GM12878 (cell line): Measurements from ENCODE around the gene JAKMIP1. TPM values are rescaled to one million over a fixed set of nuclear protein-coding genes. Genes with fewer than 3 reads are reported as not detected.

Source experiments
- ATAC-seq: fragments of 200-7000 bp; cut with Tn5 transposase; 3 replicates; pipeline ENCODE4 v1.9.1; 2020; ENCODE audit warnings: mild to moderate bottlenecking, moderate library complexity
- BruUV-seq: library from RNA; stranded (reverse); fragments of 400-500 nt; replicated peaks from 2 replicates; lab custom pipeline; 2021; lab: Mats Ljungman, UMichigan
- CTCF ChIA-PET: fragments of 300-600 bp; sonication (Branson Sonifier 250); formaldehyde crosslinking; extraction: SDS; loops from one replicate; lab custom pipeline; 2021; ENCODE audit warnings: inconsistent platforms; lab: Yijun Ruan, JAX
- POLR2A ChIA-PET: fragments of 350-600 bp; formaldehyde crosslinking; extraction: SDS; loops from one replicate; lab custom pipeline; 2021; ENCODE audit warnings: inconsistent platforms; lab: Charles Lee
- RAD21 ChIA-PET: fragments of 300-600 bp; sonication (Branson Sonifier 250); formaldehyde crosslinking; loops from one replicate; lab custom pipeline; 2023; ENCODE audit warnings: antibody characterized with exemption; ENCODE audit not compliant: unreplicated experiment; lab: Charles Lee
- SMC1A ChIA-PET: fragments of 300-600 bp; sonication (Branson Sonifier 250); formaldehyde crosslinking; loops from one replicate; lab custom pipeline; 2023; ENCODE audit not compliant: unreplicated experiment, uncharacterized antibody; lab: Charles Lee
- DNase-seq: peaks from one replicate; pipeline ENCODE4 v3.0.0-alpha.2; 2011; ENCODE audit warnings: low read depth, low spot score
- FAIRE-seq: peaks from 3 replicates; lab custom pipeline; 2011; peaks lifted over from hg19 to GRCh38; lab: Jason Lieb, UNC
- H2AFZ ChIP-seq: 2 replicates; pipeline ENCODE4 v1.6.0; 2011; ENCODE audit warnings: low read depth, low read length, control low read depth; ENCODE audit not compliant: control insufficient read depth
- H3K27ac ChIP-seq: 2 replicates; pipeline ENCODE4 v1.5.1; 2011; ENCODE audit warnings: control low read depth; ENCODE audit not compliant: control insufficient read depth, insufficient read depth
- H3K27me3 ChIP-seq, 2 experiments: replicated peaks in 1 of 2; 2 replicates each; pipeline versions ENCODE4 v1.6.0 to v1.6.1; 2011; ENCODE audit warnings: low read length in 1 of 2; ENCODE audit not compliant: control insufficient read depth in 2 of 2, insufficient read depth in 2 of 2
- H3K36me3 ChIP-seq, 2 experiments: 2 replicates each; pipeline ENCODE4 v1.5.1; 2011; ENCODE audit warnings: low read length in 1 of 2; ENCODE audit not compliant: control insufficient read depth in 2 of 2, insufficient read depth in 2 of 2
- H3K4me1 ChIP-seq: 2 replicates; pipeline ENCODE4 v1.6.1; 2011; ENCODE audit warnings: mild to moderate bottlenecking, low read length, moderate library complexity, mixed read lengths; ENCODE audit not compliant: control insufficient read depth, insufficient read depth
- H3K4me2 ChIP-seq: 2 replicates; pipeline ENCODE4 v1.6.0; 2011; ENCODE audit warnings: control low read depth; ENCODE audit not compliant: control insufficient read depth, insufficient read depth
- H3K4me3 ChIP-seq: fragments of 200-600 bp; sonication (generic); 2 replicates; pipeline ENCODE4 v1.5.1; 2016
- H3K79me2 ChIP-seq: 2 replicates; pipeline ENCODE4 v1.6.0; 2011; ENCODE audit warnings: low read length; ENCODE audit not compliant: control insufficient read depth, insufficient read depth
- H3K9ac ChIP-seq: 2 replicates; pipeline ENCODE4 v1.8.0; 2011; ENCODE audit warnings: low read length, control low read depth, mixed read lengths; ENCODE audit not compliant: control insufficient read depth, insufficient read depth
- H3K9me3 ChIP-seq: replicated peaks from 3 replicates; pipeline ENCODE4 v1.5.1; 2011; ENCODE audit warnings: mild to moderate bottlenecking, low read length; ENCODE audit not compliant: control insufficient read depth, insufficient read depth
- H4K20me1 ChIP-seq: 2 replicates; pipeline ENCODE4 v1.6.0; 2011; ENCODE audit not compliant: control insufficient read depth, insufficient read depth
- FOS ChIP-seq: IDR thresholded peaks from 3 replicates; pipeline ENCODE4 v1.6.1; 2011; ENCODE audit warnings: borderline replicate concordance; ENCODE audit not compliant: insufficient read length; ENCODE audit errors: extremely low read depth
- FOXK2 ChIP-seq: fragments of 450-650 bp; IDR thresholded peaks from 2 replicates; pipeline ENCODE4 v1.6.1; 2017; ENCODE audit warnings: mild to moderate bottlenecking, moderate library complexity
- HCFC1 ChIP-seq: fragments of 150-350 bp; IDR thresholded peaks from 2 replicates; pipeline ENCODE4 v1.6.1; 2014; ENCODE audit warnings: low read length
- HDGF ChIP-seq: fragments of 450-650 bp; IDR thresholded peaks from 2 replicates; pipeline ENCODE4 v1.6.1; 2016; ENCODE audit warnings: antibody characterized with exemption
- PAX5 ChIP-seq: IDR thresholded peaks from 2 replicates; pipeline ENCODE4 v1.6.1; 2011; ENCODE audit warnings: low read depth, low read length, borderline replicate concordance
- SKIL ChIP-seq: fragments of 450-650 bp; IDR thresholded peaks from 2 replicates; pipeline ENCODE4 v1.6.1; 2017; ENCODE audit warnings: mild to moderate bottlenecking, low read depth, inconsistent platforms; ENCODE audit not compliant: poor library complexity, severe bottlenecking
- SRF ChIP-seq, 2 experiments: IDR thresholded peaks; 2 replicates each; pipeline ENCODE4 v1.6.1; 2011; ENCODE audit warnings: low read depth in 2 of 2, low read length in 2 of 2, mild to moderate bottlenecking in 1 of 2, moderate library complexity in 1 of 2
- SUZ12 ChIP-seq: fragments of 200-600 bp; sonication (generic); IDR thresholded peaks from one replicate; pipeline ENCODE4 v1.6.1; 2018; ENCODE audit warnings: antibody characterized with exemption, mild to moderate bottlenecking; ENCODE audit not compliant: unreplicated experiment
- TCF12 ChIP-seq: IDR thresholded peaks from 2 replicates; pipeline ENCODE4 v1.6.1; 2011; ENCODE audit warnings: low read depth, mild to moderate bottlenecking, low read length
- TCF3 ChIP-seq: IDR thresholded peaks from 2 replicates; pipeline ENCODE4 v1.6.1; 2012; ENCODE audit warnings: low read depth, mild to moderate bottlenecking, low read length, borderline replicate concordance; ENCODE audit not compliant: insufficient read depth
- TCF7 ChIP-seq: IDR thresholded peaks from 2 replicates; pipeline ENCODE4 v1.6.1; 2014; ENCODE audit warnings: antibody characterized with exemption, borderline replicate concordance
- USF2 ChIP-seq: IDR thresholded peaks from 2 replicates; pipeline ENCODE4 v1.6.1; 2011; ENCODE audit warnings: low read depth, low read length, improper control_type of control experiment, borderline replicate concordance
- YY1 ChIP-seq: IDR thresholded peaks from 2 replicates; pipeline ENCODE4 v1.6.1; 2011; ENCODE audit warnings: low read depth, mild to moderate bottlenecking, low read length
- ZNF384 ChIP-seq: IDR thresholded peaks from 2 replicates; pipeline ENCODE4 v1.6.1; 2012; ENCODE audit warnings: low read depth, mild to moderate bottlenecking, low read length, improper control_type of control experiment, borderline replicate concordance
- WGBS: methylation state at CpG from one replicate; pipeline ENCODE4 v1.1.6; 2016; ENCODE audit warnings: low lambda C conversion rate; ENCODE audit not compliant: insufficient replicate concordance, insufficient coverage; ENCODE audit errors: missing lambda C conversion rate; 5-methylcytosine and 5-hydroxymethylcytosine counted together
- in situ Hi-C: fragments of 300-500 bp; cut with MboI; formaldehyde crosslinking; loops from 9 replicates; pipeline ENCODE4 v1.14.3; 2018; ENCODE audit warnings: mixed read lengths
- intact Hi-C: fragments of 100-400 bp; cut with micrococcal nuclease; formaldehyde crosslinking; loops from one replicate; pipeline ENCODE4 v1.14.2; 2022; ENCODE audit not compliant: unreplicated experiment
- polyA plus RNA-seq, 11 experiments: library from polyadenylated mRNA; depleted of rRNA in 4 of 11; unstranded in 6 of 11; stranded (reverse) in 5 of 11; fragments of >200 nt; fragmentation: Nextera tagmentation in 4 of 11; fragmentation: Illumina TruSeq in 1 of 11; extraction: Ambion mirVana in 4 of 11; extraction: Trizol in 1 of 11; gene quantifications; 1 replicate in 1 of 11; 2 replicates in 10 of 11; pipeline versions ENCODE4 v1.2.1 to v1.2.3, GENCODE V29; 2011 to 2016; ENCODE audit warnings: inconsistent platforms in 2 of 11, missing spikeins in 2 of 11, low read depth in 1 of 11
- total RNA-seq, 4 experiments: library from RNA; depleted of rRNA in 3 of 4; stranded (reverse); fragments of >200 nt in 3 of 4; fragmentation: Illumina TruSeq in 1 of 4; extraction: Trizol in 1 of 4; gene quantifications; 2 replicates each; pipeline versions ENCODE4 v1.2.1 to v1.2.3, GENCODE V29; 2013 to 2021

The JAKMIP1 gene
- total and polyA plus RNA-seq, 10 of the 15 experiments (the other 5 are each of a cell fraction or from before 2014, with no cell fraction given): 0.52 to 16.7 (median 12.3) TPM

GRCh38 chr4:6063684-6064083 is 136.7 kb downstream of the JAKMIP1 start:
- CTCF ChIA-PET: no interaction called here
- no TSS peak for BruUV-seq
- Histone ChIP-seq H3K4me3 (no peak overlapping the region), H3K36me3 (peaks cover 4 to 10% of the 10 kb centered on the region in 2 experiments; a peak in 3 of 4 replicates), H2AFZ (no peak overlapping the region), H3K9ac (no peak overlapping the region), H3K4me1 (no peaks in the 10 kb centered on the region), H3K27me3 (no peaks in the 10 kb centered on the region), H3K9me3 (peaks cover 12% of the 10 kb centered on the region), H4K20me1 (no peaks in the 10 kb centered on the region), H3K79me2 (no peaks in the 10 kb centered on the region), H3K27ac (no peak overlapping the region), H3K4me2 (no peak overlapping the region)
- SMC1A ChIA-PET: no interaction called here
- WGBS: 90% methylated on average over 10 of the region's 10 CpGs
- RAD21 ChIA-PET: no interaction called here
- ATAC-seq (no peak), DNase-seq (no peak), FAIRE-seq (no peak)
- TF ChIP-seq SKIL (no peak), HDGF (no peak), HCFC1 (no peak), TCF7 (no peak), ZNF384 (no peak), YY1 (no peak), TCF3 (no peak), TCF12 (no peak), PAX5 (no peak), USF2 (no peak), FOXK2 (no peak), SRF (IDR thresholded peaks at IDR 0.05; ENCODE audit: low read depth in 2 of 2, low read length in 2 of 2) (no peak), FOS (no peak), SUZ12 (no peak)
- in situ Hi-C loops: no loop called here
- intact Hi-C loops: no loop called here
- POLR2A ChIA-PET: no interaction called here
